CD14-positive monocyte (primary cell): ENCODE data around the gene ADAMTS13. TPM values are rescaled to one million over a fixed set of nuclear protein-coding genes. Genes with fewer than 3 reads are reported as not detected.
A peak's percentile ranks its signal among the peaks of the same experiment; 100 is the strongest.
"Not testable (repeated sequence)": the region's sequence is repeated elsewhere in the genome, so short reads cannot be mapped to it uniquely, and the experiment has no call there.

Experiments
- DNase-seq, 3 donors: peaks; one replicate each; pipeline ENCODE4 v3.0.0-alpha.2; 2011 to 2022
- H2AFZ ChIP-seq: 2 replicates; pipeline ENCODE4 v1.6.0; 2012; ENCODE audit warnings: mild to moderate bottlenecking, low read depth, low read length, inconsistent platforms; ENCODE audit not compliant: insufficient read depth, poor library complexity, severe bottlenecking
- H3K27ac ChIP-seq, 2 donors: 1 replicate in 1 of 2; 2 replicates in 1 of 2; pipeline ENCODE4 v1.5.1; 2012 to 2013; ENCODE audit warnings: low read length in 2 of 2, control low read depth in 1 of 2, inconsistent platforms in 1 of 2, low read depth in 1 of 2, mild to moderate bottlenecking in 1 of 2
- H3K27me3 ChIP-seq, 2 donors: one replicate each; pipeline versions ENCODE4 v1.6.0 to v1.6.1; 2011 to 2013; ENCODE audit warnings: low read length in 2 of 2; ENCODE audit not compliant: control insufficient read depth in 2 of 2, insufficient read depth in 2 of 2
- H3K36me3 ChIP-seq, 2 donors: replicated peaks in 1 of 2; 1 replicate in 1 of 2; 2 replicates in 1 of 2; pipeline versions ENCODE4 v1.5.1 to v1.6.1; 2012 to 2013; ENCODE audit warnings: low read length in 2 of 2, control low read depth in 1 of 2, inconsistent platforms in 1 of 2, mild to moderate bottlenecking in 1 of 2; ENCODE audit not compliant: insufficient read depth in 2 of 2, control insufficient read depth in 1 of 2
- H3K4me1 ChIP-seq, 2 donors: 1 replicate in 1 of 2; 2 replicates in 1 of 2; pipeline versions ENCODE4 v1.5.1 to v1.6.1; 2012 to 2013; ENCODE audit warnings: low read length in 2 of 2, control low read depth in 1 of 2, inconsistent platforms in 1 of 2, mild to moderate bottlenecking in 1 of 2, moderate library complexity in 1 of 2; ENCODE audit not compliant: insufficient read depth in 2 of 2, control insufficient read depth in 1 of 2
- H3K4me2 ChIP-seq: replicated peaks from 2 replicates; pipeline ENCODE3; 2012; ENCODE audit warnings: low read length, moderate library complexity, mild to moderate bottlenecking; ENCODE audit not compliant: poor library complexity, severe bottlenecking; ENCODE audit errors: extremely low read depth
- H3K4me3 ChIP-seq, 3 experiments: fragments of 200-600 bp in 1 of 3; sonication (generic) in 1 of 3; replicated peaks in 1 of 3; 1 replicate in 2 of 3; 2 replicates in 1 of 3; pipeline ENCODE4 v1.5.1; 2011 to 2013; ENCODE audit warnings: low read length in 3 of 3, mild to moderate bottlenecking in 3 of 3, control low read depth in 2 of 3, low read depth in 2 of 3, inconsistent platforms in 1 of 3, moderate library complexity in 1 of 3
- H3K79me2 ChIP-seq: 2 replicates; pipeline ENCODE4 v1.6.0; 2012; ENCODE audit warnings: mild to moderate bottlenecking, control low read depth, inconsistent platforms, low read length, moderate library complexity; ENCODE audit not compliant: insufficient read depth
- H3K9ac ChIP-seq: 2 replicates; pipeline ENCODE4 v1.6.0; 2017; ENCODE audit warnings: low read length, mild to moderate bottlenecking; ENCODE audit not compliant: insufficient read depth, poor library complexity, severe bottlenecking
- H3K9me3 ChIP-seq, 2 donors: replicated peaks in 1 of 2; 1 replicate in 1 of 2; 2 replicates in 1 of 2; pipeline versions ENCODE4 v1.5.1 to v1.6.1; 2012 to 2013; ENCODE audit warnings: low read length in 2 of 2, control low read depth in 1 of 2; ENCODE audit not compliant: control insufficient read depth in 1 of 2, insufficient read depth in 1 of 2
- H4K20me1 ChIP-seq: 2 replicates; pipeline ENCODE4 v1.6.0; 2012; ENCODE audit warnings: mild to moderate bottlenecking, low read length, control low read depth, moderate library complexity; ENCODE audit not compliant: insufficient read depth
- H3K27ac Mint-ChIP-seq, 7 donors: one replicate each; pipeline ENCODE4 v1.8.0; 2020; ENCODE audit warnings: mild to moderate bottlenecking in 7 of 7, mixed read lengths in 7 of 7, moderate library complexity in 6 of 7, inconsistent platforms in 2 of 7
- H3K27me3 Mint-ChIP-seq, 3 donors: one replicate each; pipeline ENCODE4 v1.8.0; 2021 to 2022; ENCODE audit warnings: low read depth in 3 of 3, mild to moderate bottlenecking in 3 of 3, mixed read lengths in 3 of 3, moderate library complexity in 3 of 3, inconsistent platforms in 1 of 3
- H3K36me3 Mint-ChIP-seq, 2 donors: one replicate each; pipeline ENCODE4 v1.8.0; 2020; ENCODE audit warnings: mixed read lengths in 2 of 2, inconsistent platforms in 1 of 2, mild to moderate bottlenecking in 1 of 2
- H3K4me1 Mint-ChIP-seq: one replicate; pipeline ENCODE4 v1.8.0; 2020; ENCODE audit warnings: mild to moderate bottlenecking, mixed read lengths
- H3K4me3 Mint-ChIP-seq, 2 donors: one replicate each; pipeline ENCODE4 v1.8.0; 2020; ENCODE audit warnings: mild to moderate bottlenecking in 2 of 2, mixed read lengths in 2 of 2, moderate library complexity in 1 of 2
- H3K9me3 Mint-ChIP-seq, 7 donors: one replicate each; pipeline ENCODE4 v1.8.0; 2020 to 2022; ENCODE audit warnings: mixed read lengths in 7 of 7, mild to moderate bottlenecking in 6 of 7, moderate library complexity in 6 of 7, inconsistent platforms in 2 of 7
- WGBS: methylation state at CpG from one replicate; pipeline ENCODE4 v1.1.5; 2013; ENCODE audit warnings: missing lambda C conversion rate; ENCODE audit not compliant: insufficient coverage; 5-methylcytosine and 5-hydroxymethylcytosine counted together
- intact Hi-C, 2 donors: fragments of 100-400 bp; cut with micrococcal nuclease; formaldehyde crosslinking; loops; one replicate each; pipeline versions ENCODE4 v1.15.0 to v1.15.1; 2023
- polyA plus RNA-seq, 3 donors: library from polyadenylated mRNA; depleted of rRNA in 1 of 3; unstranded in 2 of 3; stranded (reverse) in 1 of 3; fragments of 300-500 nt in 2 of 3; fragments of >200 nt in 1 of 3; fragmentation: Illumina TruSeq in 2 of 3; gene quantifications; 1 replicate in 2 of 3; 2 replicates in 1 of 3; pipeline ENCODE4 v1.2.3, GENCODE V29; 2012 to 2021
- TF ChIP-seq, protein P1 (sequence below): fragments of 200-600 bp; IDR thresholded peaks from one replicate; pipeline ENCODE4 v1.8.0; 2022; ENCODE audit warnings: antibody characterized with exemption, mild to moderate bottlenecking

The ADAMTS13 gene
- polyA plus RNA-seq, 3 donors, result 0.77 TPM; not detected in 2

DNA sequence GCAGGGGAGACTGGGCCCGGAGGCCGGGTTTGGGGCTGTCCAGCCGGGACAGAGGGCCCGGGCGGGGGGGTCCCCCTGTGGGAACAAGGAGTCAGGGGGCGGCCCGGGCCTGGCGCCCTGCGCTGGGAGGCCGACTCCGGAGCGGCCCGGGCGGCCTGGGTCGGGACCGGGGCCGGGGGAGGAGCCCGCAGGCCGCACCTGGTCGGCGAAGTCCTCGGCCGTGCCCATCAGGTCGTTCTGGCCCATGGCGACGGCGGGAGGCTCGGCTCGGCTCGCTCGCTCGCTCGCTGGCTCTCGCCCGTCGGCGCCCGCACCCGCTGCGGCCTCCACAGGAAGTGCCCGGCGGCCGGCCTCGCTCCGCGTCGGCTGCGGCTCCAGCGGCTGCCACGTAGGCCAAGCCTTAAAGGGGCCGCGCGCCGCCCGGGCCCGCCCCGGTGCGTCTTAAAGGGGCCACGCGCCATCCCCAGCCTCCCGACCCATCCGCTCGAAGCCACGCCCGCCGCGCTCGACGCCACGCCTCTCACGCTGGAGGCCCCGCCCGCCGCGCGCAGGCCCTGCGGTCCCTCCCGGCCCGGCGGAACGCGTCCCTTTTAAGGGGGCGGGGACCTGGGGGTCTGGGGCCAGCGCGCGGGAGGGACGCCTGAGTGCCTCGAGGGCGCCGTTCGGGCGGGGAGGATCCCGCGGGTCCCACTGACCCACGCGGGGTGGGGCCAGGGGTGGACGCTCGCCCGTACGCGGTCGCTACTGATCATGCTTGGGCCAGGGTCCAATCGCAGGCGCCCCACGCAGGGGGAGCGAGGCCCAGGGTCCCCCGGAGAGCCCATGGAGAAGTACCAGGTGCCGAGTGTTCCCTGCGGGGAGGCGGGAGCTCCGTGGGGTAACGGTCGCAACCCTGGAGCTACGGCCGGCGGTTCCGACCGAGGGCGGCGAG, 46.2 kb upstream of the ADAMTS13 start, which contains the start of the genes STKLD1 and SURF4:
Gene STKLD1 (plus strand): TSS at position 643 of the 931 bp plus-strand sequence. CDS start 108 bp downstream, at position 751.
Gene SURF4 (minus strand): TSS at position 337 of the 931 bp plus-strand sequence. CDS start 91 bp downstream, at position 246.
- TF ChIP-seq, protein P1, sequence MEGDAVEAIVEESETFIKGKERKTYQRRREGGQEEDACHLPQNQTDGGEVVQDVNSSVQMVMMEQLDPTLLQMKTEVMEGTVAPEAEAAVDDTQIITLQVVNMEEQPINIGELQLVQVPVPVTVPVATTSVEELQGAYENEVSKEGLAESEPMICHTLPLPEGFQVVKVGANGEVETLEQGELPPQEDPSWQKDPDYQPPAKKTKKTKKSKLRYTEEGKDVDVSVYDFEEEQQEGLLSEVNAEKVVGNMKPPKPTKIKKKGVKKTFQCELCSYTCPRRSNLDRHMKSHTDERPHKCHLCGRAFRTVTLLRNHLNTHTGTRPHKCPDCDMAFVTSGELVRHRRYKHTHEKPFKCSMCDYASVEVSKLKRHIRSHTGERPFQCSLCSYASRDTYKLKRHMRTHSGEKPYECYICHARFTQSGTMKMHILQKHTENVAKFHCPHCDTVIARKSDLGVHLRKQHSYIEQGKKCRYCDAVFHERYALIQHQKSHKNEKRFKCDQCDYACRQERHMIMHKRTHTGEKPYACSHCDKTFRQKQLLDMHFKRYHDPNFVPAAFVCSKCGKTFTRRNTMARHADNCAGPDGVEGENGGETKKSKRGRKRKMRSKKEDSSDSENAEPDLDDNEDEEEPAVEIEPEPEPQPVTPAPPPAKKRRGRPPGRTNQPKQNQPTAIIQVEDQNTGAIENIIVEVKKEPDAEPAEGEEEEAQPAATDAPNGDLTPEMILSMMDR, result no peak
- peaks cover 54% of the 10 kb centered on the region for H3K4me1 Mint-ChIP-seq
- under 1% methylated on average over 120 of the region's 120 CpGs for WGBS
- H3K36me3 Mint-ChIP-seq, result peaks cover 10 to 22% of the 10 kb centered on the region in 2 donors
- Histone ChIP-seq H3K4me1 (peaks cover 21 to 56% of the 10 kb centered on the region in 2 donors), H3K9ac (peak within 1 kb of the TSS; percentile 96), H3K79me2 (peaks cover 48% of the 10 kb centered on the region), H3K4me3 (peak within 1 kb of the TSS; percentile 65 to 95 (median 86)), H2AFZ (peak within 1 kb of the TSS; percentile 98), H3K36me3 (peaks cover 8 to 16% of the 10 kb centered on the region in 2 donors), H3K4me2 (peak within 1 kb of the TSS; percentile 85), H3K9me3 (no peaks in the 10 kb centered on the region), H4K20me1 (peaks cover 44% of the 10 kb centered on the region), H3K27me3 (no peaks in the 10 kb centered on the region), H3K27ac (peak within 1 kb of the TSS; percentile 71 to 83)
- DNase-seq, result peak; percentile 89 to 93 (median 90)
- H3K4me3 Mint-ChIP-seq, result peak within 1 kb of the TSS; percentile 94 to 97
- no peaks in the 10 kb centered on the region for H3K9me3 Mint-ChIP-seq
- peaks cover 0 to 5% (median 3%) of the 10 kb centered on the region in 3 donors for H3K27me3 Mint-ChIP-seq
- intact Hi-C loops, result loop anchor here (1.0 to 10.0 kb wide), 4 partner anchors 19 to 341 kb away; partner anchors contain the start of genes GTF3C5 (in 1 of the 2), MED22 (in 1 of the 2), RPL7A (in 1 of the 2) and SURF1 (in 1 of the 2)
- peak within 1 kb of the TSS; percentile 89 to 96 (median 94) for H3K27ac Mint-ChIP-seq

DNA sequence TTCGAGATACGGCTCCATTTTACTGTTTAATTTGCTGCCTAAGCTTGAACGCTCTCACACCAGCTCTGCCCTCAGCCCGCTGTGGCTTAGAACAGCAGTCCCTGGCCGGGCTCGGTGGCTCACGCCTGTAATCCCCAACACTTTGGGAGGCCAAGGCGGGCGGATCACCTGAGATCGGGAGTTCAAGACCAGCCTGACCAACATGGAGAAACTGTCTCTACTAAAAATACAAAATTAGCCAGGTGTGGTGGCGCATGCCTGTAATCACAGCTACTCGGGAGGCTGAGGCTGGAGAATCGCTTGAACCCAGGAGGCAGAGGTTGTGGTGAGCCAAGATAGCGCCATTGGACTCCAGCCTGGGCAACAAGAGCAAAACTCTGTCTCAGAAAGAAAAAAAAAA, 44.9 kb upstream of the ADAMTS13 start:
- intact Hi-C loops, result loop anchor here (2.0 to 10.0 kb wide), 2 partner anchors 40 to 342 kb away; partner anchors contain the start of genes GTF3C5 (in 1 of the 2) and SURF6 (in 1 of the 2)
- peaks cover 41% of the 10 kb centered on the region for H3K4me1 Mint-ChIP-seq
- Histone ChIP-seq H4K20me1 (peaks cover 31% of the 10 kb centered on the region), H3K79me2 (peaks cover 35% of the 10 kb centered on the region), H3K4me1 (peaks cover 21 to 44% of the 10 kb centered on the region in 2 donors), H3K36me3 (peaks cover 4 to 11% of the 10 kb centered on the region in 2 donors)
- not testable (repeated sequence) for H3K4me3 ChIP-seq, H2AFZ ChIP-seq, H3K4me2 ChIP-seq, H3K9ac ChIP-seq, H3K27ac Mint-ChIP-seq, H3K4me3 Mint-ChIP-seq, H3K27ac ChIP-seq, H3K27me3 Mint-ChIP-seq, H3K9me3 ChIP-seq, H3K27me3 ChIP-seq, DNase-seq, H3K9me3 Mint-ChIP-seq
- WGBS, result 95% methylated on average over 11 of the region's 14 CpGs
- peaks cover 3 to 14% of the 10 kb centered on the region in 2 donors for H3K36me3 Mint-ChIP-seq
